ENCODE measurements around the gene ARAP3. TPM values are rescaled to one million over a fixed set of nuclear protein-coding genes. Genes with fewer than 3 reads are reported as not detected.

Gene ARAP3
- total RNA-seq, 1 experiment from 2014 or later = 17.5 TPM

- Mint-ChIP-seq H3K9me3 (ENCODE audit: low read depth, unreplicated experiment) (no peaks in the 10 kb centered on the region), H3K36me3 (ENCODE audit: insufficient read depth, unreplicated experiment) (peaks cover 5% of the 10 kb centered on the region), H3K4me1 (ENCODE audit: low read depth, unreplicated experiment) (no peaks in the 10 kb centered on the region), H3K27ac (ENCODE audit: unreplicated experiment) (no peak overlapping the region), H3K4me3 (ENCODE audit: low read depth, unreplicated experiment) (no peak overlapping the region), H3K27me3 (ENCODE audit: unreplicated experiment) (no peaks in the 10 kb centered on the region)
- intact Hi-C loops (cut with micrococcal nuclease; ENCODE audit: unreplicated experiment) = no loop called here
- no TSS peak for BruUV-seq (replicated peaks)
- CTCF ChIA-PET = interaction anchor here (1.2 to 1.7 kb wide), 2 partner anchors 18 to 292 kb away, joined by 3 to 6 read pairs; partner anchors contain the start of gene FCHSD1
- DNase-seq = no peak
- no peak for TF ChIP-seq CTCF (IDR thresholded peaks at IDR 0.05; ENCODE audit: unreplicated experiment)
Measured at GRCh38 chr5:141668601-141669265, 13.3 kb downstream of the ARAP3 start.

- Mint-ChIP-seq H3K27ac (ENCODE audit: unreplicated experiment) (no peak overlapping the region), H3K9me3 (ENCODE audit: low read depth, unreplicated experiment) (no peaks in the 10 kb centered on the region), H3K27me3 (ENCODE audit: unreplicated experiment) (no peaks in the 10 kb centered on the region), H3K4me1 (ENCODE audit: low read depth, unreplicated experiment) (no peaks in the 10 kb centered on the region), H3K4me3 (ENCODE audit: low read depth, unreplicated experiment) (no peak overlapping the region), H3K36me3 (ENCODE audit: insufficient read depth, unreplicated experiment) (peaks cover 5% of the 10 kb centered on the region)
- DNase-seq = no peak
- no TSS peak for BruUV-seq (replicated peaks)
- TF ChIP-seq CTCF (IDR thresholded peaks at IDR 0.05; ENCODE audit: unreplicated experiment) = no peak
- intact Hi-C loops (cut with micrococcal nuclease; ENCODE audit: unreplicated experiment) = loop anchor here (1.0 to 2.0 kb wide), 2 partner anchors 294 to 479 kb away; no protein-coding TSS in a partner anchor
- CTCF ChIA-PET = interaction anchor here (0.7 to 0.8 kb wide), 2 partner anchors 9 to 257 kb away, joined by 3 to 5 read pairs; partner anchors contain the start of gene DELE1
Measured at GRCh38 chr5:141665995-141666940, 15.8 kb downstream of the ARAP3 start.

GRCh38 chr5:141664733-141665461, 17.1 kb downstream of the ARAP3 start:
- no peak overlapping the region for H3K27ac Mint-ChIP-seq (ENCODE audit: unreplicated experiment)
- BruUV-seq (replicated peaks) = no TSS peak
- H3K36me3 Mint-ChIP-seq (ENCODE audit: insufficient read depth, unreplicated experiment) = peaks cover 5% of the 10 kb centered on the region
- no peaks in the 10 kb centered on the region for H3K4me1 Mint-ChIP-seq (ENCODE audit: low read depth, unreplicated experiment)
- H3K27me3 Mint-ChIP-seq (ENCODE audit: unreplicated experiment) = no peaks in the 10 kb centered on the region
- CTCF ChIA-PET = interaction anchor here (0.6 to 1.7 kb wide), 9 partner anchors 17 to 1318 kb away, joined by 3 to 12 read pairs (median 3); partner anchors contain the start of genes ARAP3, DELE1, HBEGF and HDAC3
- TF ChIP-seq CTCF (IDR thresholded peaks at IDR 0.05; ENCODE audit: unreplicated experiment) = peak; percentile 95
- intact Hi-C loops (cut with micrococcal nuclease; ENCODE audit: unreplicated experiment) = loop anchor here (1.0 to 2.0 kb wide), 2 partner anchors 295 to 480 kb away; no protein-coding TSS in a partner anchor
- H3K9me3 Mint-ChIP-seq (ENCODE audit: low read depth, unreplicated experiment) = no peaks in the 10 kb centered on the region
- H3K4me3 Mint-ChIP-seq (ENCODE audit: low read depth, unreplicated experiment) = no peak overlapping the region
- peak; percentile 88 for DNase-seq

GRCh38 chr5:141663506-141663905, 18.5 kb downstream of the ARAP3 start:
- no peak overlapping the region for H3K27ac Mint-ChIP-seq (ENCODE audit: unreplicated experiment)
- CTCF ChIA-PET = no interaction called here
- no TSS peak for BruUV-seq (replicated peaks)
- H3K36me3 Mint-ChIP-seq (ENCODE audit: insufficient read depth, unreplicated experiment) = peaks cover 5% of the 10 kb centered on the region
- no peaks in the 10 kb centered on the region for H3K27me3 Mint-ChIP-seq (ENCODE audit: unreplicated experiment)
- H3K4me1 Mint-ChIP-seq (ENCODE audit: low read depth, unreplicated experiment) = no peaks in the 10 kb centered on the region
- no peak overlapping the region for H3K4me3 Mint-ChIP-seq (ENCODE audit: low read depth, unreplicated experiment)
- TF ChIP-seq CTCF (IDR thresholded peaks at IDR 0.05; ENCODE audit: unreplicated experiment) = no peak
- H3K9me3 Mint-ChIP-seq (ENCODE audit: low read depth, unreplicated experiment) = peaks cover 4% of the 10 kb centered on the region
- no peak for DNase-seq
- intact Hi-C loops (cut with micrococcal nuclease; ENCODE audit: unreplicated experiment) = no loop called here
